ENCODE results near the gene SH3BGRL. TPM values are rescaled to one million over a fixed set of nuclear protein-coding genes. Genes with fewer than 3 reads are reported as not detected.

SH3BGRL gene
- total RNA-seq, 1 experiment from 2014 or later, result 105 TPM

- DNase-seq, result no peak
- H3K4me3 Mint-ChIP-seq (ENCODE audit: low read depth, unreplicated experiment), result no peak overlapping the region
- no TSS peak for BruUV-seq (replicated peaks)
- H3K27ac Mint-ChIP-seq (ENCODE audit: unreplicated experiment), result no peak overlapping the region
- intact Hi-C loops (cut with micrococcal nuclease; ENCODE audit: unreplicated experiment), result no loop called here
- peaks cover 34% of the 10 kb centered on the region for H3K4me1 Mint-ChIP-seq (ENCODE audit: low read depth, unreplicated experiment)
- no peaks in the 10 kb centered on the region for H3K9me3 Mint-ChIP-seq (ENCODE audit: low read depth, unreplicated experiment)
- no peaks in the 10 kb centered on the region for H3K36me3 Mint-ChIP-seq (ENCODE audit: insufficient read depth, unreplicated experiment)
- no peaks in the 10 kb centered on the region for H3K27me3 Mint-ChIP-seq (ENCODE audit: unreplicated experiment)
- CTCF ChIA-PET, result no interaction called here
- no peak for TF ChIP-seq CTCF (IDR thresholded peaks at IDR 0.05; ENCODE audit: unreplicated experiment)
Measured at GRCh38 chrX:81257817-81258216, 55.9 kb downstream of the SH3BGRL start.

- H3K4me3 Mint-ChIP-seq (ENCODE audit: low read depth, unreplicated experiment), result no peak overlapping the region
- no peak for DNase-seq
- CTCF ChIA-PET, result no interaction called here
- H3K9me3 Mint-ChIP-seq (ENCODE audit: low read depth, unreplicated experiment), result no peaks in the 10 kb centered on the region
- no peaks in the 10 kb centered on the region for H3K27me3 Mint-ChIP-seq (ENCODE audit: unreplicated experiment)
- H3K27ac Mint-ChIP-seq (ENCODE audit: unreplicated experiment), result peak overlapping the region; percentile 54
- peaks cover 48% of the 10 kb centered on the region for H3K4me1 Mint-ChIP-seq (ENCODE audit: low read depth, unreplicated experiment)
- BruUV-seq (replicated peaks), result no TSS peak
- no peaks in the 10 kb centered on the region for H3K36me3 Mint-ChIP-seq (ENCODE audit: insufficient read depth, unreplicated experiment)
- TF ChIP-seq CTCF (IDR thresholded peaks at IDR 0.05; ENCODE audit: unreplicated experiment), result no peak
- intact Hi-C loops (cut with micrococcal nuclease; ENCODE audit: unreplicated experiment), result no loop called here
Measured at GRCh38 chrX:81259020-81259713, 57.3 kb downstream of the SH3BGRL start.

- no TSS peak for BruUV-seq (replicated peaks)
- peaks cover 51% of the 10 kb centered on the region for H3K4me1 Mint-ChIP-seq (ENCODE audit: low read depth, unreplicated experiment)
- no peak for TF ChIP-seq CTCF (IDR thresholded peaks at IDR 0.05; ENCODE audit: unreplicated experiment)
- no peaks in the 10 kb centered on the region for H3K27me3 Mint-ChIP-seq (ENCODE audit: unreplicated experiment)
- CTCF ChIA-PET, result no interaction called here
- no peaks in the 10 kb centered on the region for H3K9me3 Mint-ChIP-seq (ENCODE audit: low read depth, unreplicated experiment)
- no peaks in the 10 kb centered on the region for H3K36me3 Mint-ChIP-seq (ENCODE audit: insufficient read depth, unreplicated experiment)
- no peak for DNase-seq
- H3K4me3 Mint-ChIP-seq (ENCODE audit: low read depth, unreplicated experiment), result no peak overlapping the region
- intact Hi-C loops (cut with micrococcal nuclease; ENCODE audit: unreplicated experiment), result loop anchor here (2.0 to 10.0 kb wide), 2 partner anchors 57 to 115 kb away; partner anchors contain the start of gene SH3BGRL
- H3K27ac Mint-ChIP-seq (ENCODE audit: unreplicated experiment), result peak overlapping the region; percentile 54
Measured at GRCh38 chrX:81259714-81260395, 58.0 kb downstream of the SH3BGRL start.

GRCh38 chrX:81261576-81261975 is 59.7 kb downstream of the SH3BGRL start:
- H3K36me3 Mint-ChIP-seq (ENCODE audit: insufficient read depth, unreplicated experiment), result no peaks in the 10 kb centered on the region
- peaks cover 51% of the 10 kb centered on the region for H3K4me1 Mint-ChIP-seq (ENCODE audit: low read depth, unreplicated experiment)
- DNase-seq, result no peak
- CTCF ChIA-PET, result no interaction called here
- peak overlapping the region; percentile 99 for H3K27ac Mint-ChIP-seq (ENCODE audit: unreplicated experiment)
- no peak overlapping the region for H3K4me3 Mint-ChIP-seq (ENCODE audit: low read depth, unreplicated experiment)
- TF ChIP-seq CTCF (IDR thresholded peaks at IDR 0.05; ENCODE audit: unreplicated experiment), result no peak
- no TSS peak for BruUV-seq (replicated peaks)
- H3K27me3 Mint-ChIP-seq (ENCODE audit: unreplicated experiment), result no peaks in the 10 kb centered on the region
- no peaks in the 10 kb centered on the region for H3K9me3 Mint-ChIP-seq (ENCODE audit: low read depth, unreplicated experiment)
- intact Hi-C loops (cut with micrococcal nuclease; ENCODE audit: unreplicated experiment), result loop anchor here (2.0 to 10.0 kb wide), 2 partner anchors 59 to 113 kb away; partner anchors contain the start of gene SH3BGRL

All from Calu3 (cell line).